Duodenal mucosa (tissue), 2 donors: ENCODE measurements around the gene SMOC2.
"Not testable (repeated sequence)": the region's sequence is repeated elsewhere in the genome, so short reads cannot be mapped to it uniquely, and the experiment has no call there.

Source experiments
- H3K27ac ChIP-seq: one replicate; pipeline ENCODE4 v1.7.0; 2013; ENCODE audit warnings: low read depth, low read length
- H3K27me3 ChIP-seq, 2 donors: one replicate each; pipeline ENCODE4 v1.7.0; 2013; ENCODE audit warnings: low read length in 2 of 2, control low read depth in 1 of 2; ENCODE audit not compliant: insufficient read depth in 2 of 2, control insufficient read depth in 1 of 2
- H3K36me3 ChIP-seq, 2 donors: one replicate each; pipeline ENCODE4 v1.7.0; 2013; ENCODE audit warnings: low read length in 2 of 2, control low read depth in 1 of 2; ENCODE audit not compliant: insufficient read depth in 2 of 2, control insufficient read depth in 1 of 2
- H3K4me1 ChIP-seq, 2 donors: one replicate each; pipeline ENCODE4 v1.7.0; 2013; ENCODE audit warnings: low read length in 2 of 2, control low read depth in 1 of 2; ENCODE audit not compliant: insufficient read depth in 2 of 2, control insufficient read depth in 1 of 2
- H3K4me3 ChIP-seq, 2 donors: one replicate each; pipeline ENCODE4 v1.7.0; 2013; ENCODE audit warnings: low read length in 2 of 2, low read depth in 1 of 2
- H3K9ac ChIP-seq, 2 donors: one replicate each; pipeline ENCODE4 v1.7.0; 2013; ENCODE audit warnings: low read length in 2 of 2, low read depth in 1 of 2
- H3K9me3 ChIP-seq, 2 donors: one replicate each; pipeline ENCODE4 v1.7.0; 2013; ENCODE audit warnings: low read length in 2 of 2, control low read depth in 1 of 2; ENCODE audit not compliant: control insufficient read depth in 1 of 2

Gene SMOC2

GRCh38 chr6:168534265-168534664 is 93.3 kb downstream of the SMOC2 start:
- no peak overlapping the region for H3K4me3 ChIP-seq
- no peaks in the 10 kb centered on the region for H3K36me3 ChIP-seq
- no peaks in the 10 kb centered on the region for H3K27me3 ChIP-seq
- peaks cover 0 to 4% of the 10 kb centered on the region in 2 donors for H3K4me1 ChIP-seq
- H3K9me3 ChIP-seq = no peaks in the 10 kb centered on the region
- no peak overlapping the region for H3K9ac ChIP-seq
- H3K27ac ChIP-seq = no peak overlapping the region

GRCh38 chr6:168535711-168536110 is 94.7 kb downstream of the SMOC2 start:
- H3K27me3 ChIP-seq = no peaks in the 10 kb centered on the region
- no peaks in the 10 kb centered on the region for H3K9me3 ChIP-seq
- H3K27ac ChIP-seq = no peak overlapping the region
- peaks cover 0 to 4% of the 10 kb centered on the region in 2 donors for H3K4me1 ChIP-seq
- no peak overlapping the region for H3K9ac ChIP-seq
- H3K4me3 ChIP-seq = no peak overlapping the region
- no peaks in the 10 kb centered on the region for H3K36me3 ChIP-seq

DNA sequence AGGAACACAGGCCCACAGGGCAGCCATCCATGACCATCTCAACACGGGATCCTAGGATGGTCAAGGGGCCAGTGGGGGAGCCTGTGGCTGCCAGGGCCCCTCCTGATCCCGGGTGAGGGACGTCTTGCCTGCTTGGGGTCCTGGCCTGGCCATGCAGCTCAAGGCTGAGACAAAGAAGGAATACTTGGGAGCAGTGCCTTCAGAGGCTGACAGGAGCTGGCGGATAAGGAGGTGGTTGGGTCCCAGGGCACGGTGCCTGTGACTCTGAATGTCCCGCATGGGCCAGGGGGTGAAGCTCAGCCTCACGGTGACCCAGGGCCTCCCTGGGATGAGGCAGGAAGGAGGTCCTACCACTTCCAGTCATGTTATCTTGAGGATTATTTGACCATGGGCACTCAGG is 95.2 kb downstream of the SMOC2 start:
- Histone ChIP-seq H3K4me3 (no peak overlapping the region), H3K9me3 (no peaks in the 10 kb centered on the region), H3K27ac (no peak overlapping the region), H3K27me3 (no peaks in the 10 kb centered on the region), H3K9ac (no peak overlapping the region), H3K36me3 (no peaks in the 10 kb centered on the region), H3K4me1 (peaks cover 0 to 4% of the 10 kb centered on the region in 2 donors)

GRCh38 chr6:168536665-168537539 is 95.9 kb downstream of the SMOC2 start:
- H3K4me1 ChIP-seq = peaks cover 0 to 4% of the 10 kb centered on the region in 2 donors
- no peak overlapping the region for H3K4me3 ChIP-seq
- no peaks in the 10 kb centered on the region for H3K9me3 ChIP-seq
- H3K9ac ChIP-seq = no peak overlapping the region
- no peaks in the 10 kb centered on the region for H3K27me3 ChIP-seq
- H3K27ac ChIP-seq = no peak overlapping the region
- H3K36me3 ChIP-seq = no peaks in the 10 kb centered on the region

DNA sequence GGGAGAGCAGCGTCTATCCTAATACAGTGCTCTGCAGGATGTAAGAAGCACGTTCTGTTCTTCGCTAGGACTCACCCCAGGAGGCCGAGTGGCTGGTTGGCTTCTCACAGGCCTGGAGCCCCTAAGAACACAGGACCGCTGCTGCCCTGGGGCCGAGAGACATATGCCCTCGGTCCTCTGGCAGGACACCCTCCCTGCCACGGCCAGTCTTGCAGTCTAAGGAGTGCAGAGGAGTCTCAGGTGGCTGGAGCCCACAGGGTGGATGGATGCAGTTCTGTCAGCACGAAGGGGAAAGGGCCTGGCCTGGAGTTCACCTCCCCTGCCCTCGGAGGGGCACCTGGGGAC is 96.5 kb downstream of the SMOC2 start:
- Histone ChIP-seq H3K4me3 (no peak overlapping the region), H3K27ac (no peak overlapping the region), H3K4me1 (no peaks in the 10 kb centered on the region)

DNA sequence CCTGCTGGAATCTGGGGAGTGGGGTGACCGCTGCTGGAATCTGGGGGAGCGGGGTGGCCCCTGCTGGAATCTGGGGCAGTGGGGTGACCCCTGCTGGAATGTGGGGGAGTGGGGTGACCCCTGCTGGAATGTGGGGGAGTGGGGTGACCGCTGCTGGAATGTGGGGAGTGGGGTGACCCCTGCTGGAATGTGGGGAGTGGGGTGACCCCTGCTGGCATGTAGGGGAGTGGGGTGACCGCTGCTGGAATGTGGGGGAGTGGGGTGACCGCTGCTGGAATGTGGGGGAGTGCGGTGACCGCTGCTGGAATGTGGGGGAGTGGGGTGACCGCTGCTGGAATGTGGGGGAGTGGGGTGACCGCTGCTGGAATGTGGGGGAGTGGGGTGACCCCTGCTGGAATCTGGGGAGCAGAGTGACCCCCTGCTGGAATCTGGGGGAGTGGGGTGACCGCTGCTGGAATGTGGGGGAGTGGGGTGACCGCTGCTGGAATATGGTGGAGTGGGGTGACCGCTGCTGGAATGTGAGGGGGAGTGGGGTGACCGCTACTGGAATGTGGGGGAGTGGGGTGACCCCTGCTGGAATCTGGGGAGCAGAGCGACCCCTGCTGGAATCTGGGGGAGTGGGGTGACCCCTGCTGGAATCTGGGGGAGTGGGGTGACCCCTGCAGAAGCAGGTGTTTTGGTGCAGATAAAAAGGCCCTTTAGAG is 97.4 kb downstream of the SMOC2 start:
- not testable (repeated sequence) for H3K27me3 ChIP-seq, H3K4me1 ChIP-seq, H3K9ac ChIP-seq, H3K36me3 ChIP-seq, H3K4me3 ChIP-seq, H3K27ac ChIP-seq, H3K9me3 ChIP-seq

More for the DNA sequence above, 96.5 kb downstream of the SMOC2 start:
- Histone ChIP-seq H3K36me3 (no peaks in the 10 kb centered on the region), H3K9ac (no peak overlapping the region), H3K9me3 (no peaks in the 10 kb centered on the region), H3K27me3 (no peaks in the 10 kb centered on the region)

DNA sequence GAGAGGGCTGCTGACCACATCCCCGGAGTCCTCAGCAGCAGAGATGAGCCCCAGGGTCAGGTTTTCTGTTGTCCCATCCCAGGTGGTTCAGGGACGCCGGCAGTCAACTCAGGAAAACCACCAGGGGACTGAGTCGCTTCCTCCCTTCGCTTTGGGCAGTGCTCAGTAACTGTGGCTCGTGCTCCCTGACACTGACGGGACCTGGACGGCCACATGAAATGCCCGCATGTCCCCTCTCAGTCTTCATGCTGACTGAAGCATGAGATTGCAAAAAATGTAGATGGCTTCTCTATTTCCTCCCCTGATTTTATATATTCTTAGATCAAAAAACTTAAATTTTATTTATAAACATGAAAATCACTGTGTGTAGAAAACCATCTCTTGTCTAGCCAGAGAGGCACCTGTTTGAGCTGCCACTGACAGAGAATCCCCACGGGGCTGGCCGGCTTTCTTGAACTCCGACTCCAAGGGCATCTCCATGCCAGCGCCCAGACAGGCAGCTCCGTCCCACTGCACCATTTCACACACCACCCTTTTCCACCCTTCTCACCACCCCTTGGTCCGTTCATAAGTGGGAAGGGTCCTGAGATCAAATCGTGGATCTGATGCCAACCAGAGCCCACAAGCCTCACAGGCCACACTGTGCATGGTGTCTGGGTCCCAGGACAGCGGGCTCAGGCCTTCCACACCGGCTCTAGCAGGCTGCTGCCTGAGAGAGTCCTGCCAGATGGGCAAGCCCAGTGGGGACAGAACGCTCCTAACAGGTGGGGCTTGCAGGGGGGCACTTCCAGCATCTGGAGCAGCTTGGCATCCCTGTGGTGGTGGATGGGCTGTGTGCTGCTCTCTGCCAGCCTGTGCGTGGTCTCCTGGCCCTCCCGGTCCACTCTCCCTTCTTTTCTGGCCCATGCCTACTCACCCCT is 98.2 kb downstream of the SMOC2 start:
- Histone ChIP-seq H3K9me3 (no peaks in the 10 kb centered on the region), H3K4me1 (no peaks in the 10 kb centered on the region), H3K36me3 (no peaks in the 10 kb centered on the region), H3K27me3 (no peaks in the 10 kb centered on the region), H3K27ac (no peak overlapping the region), H3K9ac (no peak overlapping the region), H3K4me3 (no peak overlapping the region)

DNA sequence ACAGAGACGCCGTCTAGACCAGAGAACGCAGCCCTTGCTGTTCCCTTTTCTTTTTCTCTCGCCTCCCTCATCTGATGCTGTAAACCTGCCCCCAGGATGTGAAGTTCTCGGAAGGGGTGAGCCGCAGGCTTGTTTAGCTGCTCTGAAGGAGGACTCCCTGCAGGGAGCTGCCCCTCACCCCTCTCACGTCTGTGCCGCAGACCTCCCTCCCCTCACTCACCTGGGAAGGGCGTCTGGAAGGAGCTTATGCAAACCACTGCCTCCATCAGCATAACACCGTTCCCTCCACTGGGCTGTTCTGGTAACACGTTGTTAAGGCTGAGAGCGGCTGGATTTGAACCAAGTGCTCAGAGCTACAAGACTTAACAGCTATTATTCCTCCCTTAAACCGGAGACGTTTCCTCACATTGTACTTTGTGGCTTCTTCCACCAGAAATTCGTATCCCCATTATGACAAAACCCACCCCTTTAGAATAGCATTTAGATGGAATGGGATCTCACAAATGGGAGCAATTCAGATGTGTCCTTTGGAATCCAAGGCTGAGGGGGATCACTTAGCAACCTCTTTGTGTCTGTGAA is 99.8 kb downstream of the SMOC2 start:
- Histone ChIP-seq H3K4me3 (no peak overlapping the region), H3K9ac (no peak overlapping the region), H3K27me3 (no peaks in the 10 kb centered on the region), H3K27ac (no peak overlapping the region), H3K36me3 (no peaks in the 10 kb centered on the region), H3K4me1 (no peaks in the 10 kb centered on the region), H3K9me3 (no peaks in the 10 kb centered on the region)

DNA sequence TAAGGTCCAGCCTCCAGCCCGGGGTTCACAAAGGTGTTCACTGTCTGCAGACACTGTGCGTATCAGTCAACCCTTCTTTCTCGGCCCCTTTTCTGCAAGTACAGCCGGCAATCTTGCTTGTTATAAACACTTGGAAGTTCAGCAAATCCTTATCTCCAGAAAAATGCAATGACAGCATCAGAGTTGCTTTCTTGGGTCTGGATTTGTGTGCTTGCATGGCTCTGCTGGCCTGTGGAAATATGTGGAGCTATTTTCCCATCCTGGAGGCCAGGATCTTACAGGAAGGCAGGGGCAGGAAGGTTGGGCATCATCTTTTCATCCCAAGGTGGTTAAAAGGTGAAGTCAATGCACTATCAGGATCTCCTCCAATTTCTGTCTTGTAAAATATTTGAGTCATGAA is 100.3 kb downstream of the SMOC2 start:
- H3K27ac ChIP-seq = no peak overlapping the region
- no peak overlapping the region for H3K4me3 ChIP-seq
- no peak overlapping the region for H3K9ac ChIP-seq
- H3K36me3 ChIP-seq = no peaks in the 10 kb centered on the region
- no peaks in the 10 kb centered on the region for H3K9me3 ChIP-seq
- H3K27me3 ChIP-seq = no peaks in the 10 kb centered on the region
- no peaks in the 10 kb centered on the region for H3K4me1 ChIP-seq
